GM23338 (cell line): ENCODE measurements around the gene DPEP3. TPM values are rescaled to one million over a fixed set of nuclear protein-coding genes. Genes with fewer than 3 reads are reported as not detected.

Experiments
- ATAC-seq: fragments of 200-7000 bp; cut with Tn5 transposase; 3 replicates; pipeline ENCODE4 v1.9.1; 2020
- DNase-seq: peaks from one replicate; pipeline ENCODE4 v3.0.0-alpha.2; 2015; ENCODE audit warnings: low spot score
- H2AFZ ChIP-seq: fragments of 200-600 bp; sonication (generic); 2 replicates; pipeline ENCODE4 v1.8.0; 2016; ENCODE audit warnings: antibody characterized with exemption, mild to moderate bottlenecking, moderate library complexity
- H3F3A ChIP-seq: fragments of 200-600 bp; sonication (generic); replicated peaks from 2 replicates; pipeline ENCODE4 v1.8.0; 2017; ENCODE audit warnings: antibody characterized with exemption, mixed run types, low read depth
- H3K27ac ChIP-seq: fragments of 200-600 bp; sonication (generic); 2 replicates; pipeline ENCODE4 v1.6.1; 2016; ENCODE audit warnings: low read depth
- H3K27me3 ChIP-seq: fragments of 200-600 bp; sonication (generic); 2 replicates; pipeline ENCODE4 v1.8.0; 2016; ENCODE audit warnings: mild to moderate bottlenecking, mixed run types, moderate library complexity; ENCODE audit not compliant: insufficient read depth
- H3K36me3 ChIP-seq: fragments of 200-600 bp; sonication (generic); 2 replicates; pipeline ENCODE4 v1.8.0; 2016; ENCODE audit warnings: mild to moderate bottlenecking; ENCODE audit not compliant: insufficient read depth
- H3K4me1 ChIP-seq: fragments of 200-600 bp; sonication (generic); 2 replicates; pipeline ENCODE4 v1.8.0; 2016; ENCODE audit warnings: mild to moderate bottlenecking, moderate library complexity; ENCODE audit not compliant: insufficient read depth
- H3K4me2 ChIP-seq: fragments of 200-600 bp; sonication (generic); 2 replicates; pipeline ENCODE4 v1.7.1; 2017; ENCODE audit warnings: mixed run types
- H3K4me3 ChIP-seq: fragments of 200-600 bp; sonication (generic); 2 replicates; pipeline ENCODE4 v1.6.1; 2016; ENCODE audit warnings: mixed run types
- H3K79me2 ChIP-seq: fragments of 200-600 bp; sonication (generic); replicated peaks from 2 replicates; pipeline ENCODE4 v1.8.0; 2017; ENCODE audit warnings: mild to moderate bottlenecking; ENCODE audit not compliant: insufficient read depth
- H3K9me2 ChIP-seq: fragments of 200-600 bp; sonication (generic); 2 replicates; pipeline ENCODE4 v1.8.0; 2017; ENCODE audit not compliant: insufficient read depth
- H4K20me1 ChIP-seq: fragments of 200-600 bp; sonication (generic); replicated peaks from 2 replicates; pipeline ENCODE4 v1.8.0; 2017; ENCODE audit warnings: mild to moderate bottlenecking; ENCODE audit not compliant: insufficient read depth
- H3K27ac Mint-ChIP-seq: 2 replicates; pipeline ENCODE4 v1.8.0; 2020; ENCODE audit warnings: inconsistent platforms, mild to moderate bottlenecking, moderate library complexity, mixed read lengths
- H3K27me3 Mint-ChIP-seq: 3 replicates; pipeline ENCODE4 v1.8.0; 2022; ENCODE audit warnings: low read depth, mild to moderate bottlenecking, moderate library complexity, mixed read lengths, inconsistent platforms; ENCODE audit not compliant: insufficient read depth, poor library complexity
- H3K36me3 Mint-ChIP-seq: 3 replicates; pipeline ENCODE4 v1.8.0; 2021; ENCODE audit warnings: low read depth, mild to moderate bottlenecking, inconsistent platforms, moderate library complexity, mixed read lengths
- H3K4me1 Mint-ChIP-seq: 3 replicates; pipeline ENCODE4 v1.8.0; 2020; ENCODE audit warnings: mild to moderate bottlenecking, inconsistent platforms, mixed read lengths
- H3K4me3 Mint-ChIP-seq: 3 replicates; pipeline ENCODE4 v1.8.0; 2021; ENCODE audit warnings: moderate library complexity, mild to moderate bottlenecking, inconsistent platforms, mixed read lengths
- H3K9me3 Mint-ChIP-seq: 3 replicates; pipeline ENCODE4 v1.8.0; 2020; ENCODE audit warnings: moderate library complexity, mild to moderate bottlenecking, inconsistent platforms, mixed read lengths
- CREB1 ChIP-seq: fragments of 250-450 bp; sonication (Bioruptor Pico); IDR thresholded peaks from 2 replicates; pipeline ENCODE4 v1.5.0; 2020; ENCODE audit warnings: low read depth, mild to moderate bottlenecking, moderate library complexity
- EZH2 ChIP-seq: fragments of 200-600 bp; sonication (generic); IDR thresholded peaks from one replicate; pipeline ENCODE4 v1.8.0; 2017; ENCODE audit warnings: antibody characterized with exemption, mild to moderate bottlenecking, low read depth; ENCODE audit not compliant: unreplicated experiment
- EZH2phosphoT487 ChIP-seq: fragments of 200-600 bp; sonication (generic); IDR thresholded peaks from one replicate; pipeline ENCODE4 v1.8.1; 2018; ENCODE audit warnings: antibody characterized with exemption; ENCODE audit not compliant: unreplicated experiment
- JUNB ChIP-seq: IDR thresholded peaks from one replicate; pipeline ENCODE4 v1.6.1; 2016; ENCODE audit warnings: antibody characterized with exemption; ENCODE audit not compliant: unreplicated experiment
- NANOG ChIP-seq: IDR thresholded peaks from 2 replicates; pipeline ENCODE4 v1.6.1; 2016; ENCODE audit warnings: antibody characterized with exemption, borderline replicate concordance
- POLR2AphosphoS5 ChIP-seq: IDR thresholded peaks from 2 replicates; pipeline ENCODE4 v1.6.1; 2016; ENCODE audit warnings: antibody characterized with exemption, low read depth
- STAT1 ChIP-seq: IDR thresholded peaks from one replicate; pipeline ENCODE4 v1.6.1; 2016; ENCODE audit warnings: antibody characterized with exemption; ENCODE audit not compliant: unreplicated experiment
- ZNF114 ChIP-seq: fragments of 250-450 bp; sonication (Bioruptor Pico); IDR thresholded peaks from 2 replicates; pipeline ENCODE4 v1.5.0; 2020; ENCODE audit warnings: mild to moderate bottlenecking, moderate library complexity
- ZNF331 ChIP-seq: fragments of 250-450 bp; sonication (Bioruptor Pico); IDR thresholded peaks from 2 replicates; pipeline ENCODE4 v1.5.0; 2020; ENCODE audit warnings: low read depth, mild to moderate bottlenecking, moderate library complexity
- polyA plus RNA-seq: library from polyadenylated mRNA; unstranded; fragments of >200 nt; fragmentation: Nextera tagmentation; extraction: Ambion mirVana; gene quantifications from 2 replicates; pipeline ENCODE4 v1.2.1, GENCODE V29; 2016
- total RNA-seq: library from RNA; depleted of rRNA; stranded (reverse); fragments of >200 nt; shearing (Covaris generic); gene quantifications from 2 replicates; pipeline ENCODE4 v1.2.3, GENCODE V29; 2014
- TF ChIP-seq, protein P1 (sequence below): fragments of 250-450 bp; sonication (Bioruptor Pico); IDR thresholded peaks from 2 replicates; pipeline ENCODE4 v1.5.0; 2020; ENCODE audit warnings: mild to moderate bottlenecking, moderate library complexity
- TF ChIP-seq, protein P2 (sequence below), 2 experiments: fragments of 200-600 bp in 1 of 2; sonication (generic) in 1 of 2; conservative IDR thresholded peaks; 2 replicates each; pipeline versions ENCODE4 v1.5.1 to v1.6.1; 2016 to 2017; ENCODE audit warnings: antibody characterized with exemption in 2 of 2, low read depth in 2 of 2, mild to moderate bottlenecking in 2 of 2, moderate library complexity in 1 of 2
- TF ChIP-seq, protein P3 (sequence below): IDR thresholded peaks from 2 replicates; pipeline ENCODE4 v1.6.1; 2016; ENCODE audit warnings: antibody characterized with exemption
- TF ChIP-seq, protein P4 (sequence below): IDR thresholded peaks from one replicate; pipeline ENCODE4 v1.6.1; 2018; ENCODE audit warnings: antibody characterized with exemption; ENCODE audit not compliant: unreplicated experiment

DPEP3 gene
- total and polyA plus RNA-seq, 2 experiments from 2014 or later = 8.8 to 18.4 TPM

DNA sequence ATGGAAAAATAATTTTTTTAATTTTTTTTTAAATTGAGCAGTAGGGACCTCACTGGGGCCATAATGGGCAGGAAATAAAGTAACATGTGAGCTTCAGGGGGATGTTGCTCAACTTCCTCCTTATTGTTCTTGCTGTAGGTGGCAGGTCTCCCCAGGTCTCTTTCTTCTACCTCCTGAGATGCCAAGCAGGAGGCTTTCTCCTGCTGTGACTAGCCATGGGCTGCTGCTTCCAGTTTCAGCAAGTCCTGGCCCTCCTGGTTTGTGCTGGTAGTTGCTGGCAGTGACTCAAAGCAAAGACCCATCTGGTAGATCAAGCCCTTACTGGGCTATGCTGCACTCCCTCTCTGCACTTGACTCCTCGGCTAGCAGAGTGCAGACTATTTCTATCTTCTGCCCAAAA is 33.1 kb upstream of the DPEP3 start:
- no peaks in the 10 kb centered on the region for H3K9me2 ChIP-seq
- no peak overlapping the region for H3K27ac ChIP-seq
- no peak for ATAC-seq

More for the DNA sequence above, 33.1 kb upstream of the DPEP3 start:
- Mint-ChIP-seq H3K4me1 (peaks cover 7% of the 10 kb centered on the region), H3K9me3 (no peaks in the 10 kb centered on the region; the same call in 2 of the 3 replicates), H3K4me3 (no peak overlapping the region), H3K36me3 (no peaks in the 10 kb centered on the region), H3K27me3 (peaks cover 20% of the 10 kb centered on the region), H3K27ac (no peak overlapping the region)
- TF ChIP-seq NANOG = no peak
- TF ChIP-seq ZNF114 (CRISPR knock-in tag) = no peak
- no peak for TF ChIP-seq EZH2
- TF ChIP-seq, protein P1, sequence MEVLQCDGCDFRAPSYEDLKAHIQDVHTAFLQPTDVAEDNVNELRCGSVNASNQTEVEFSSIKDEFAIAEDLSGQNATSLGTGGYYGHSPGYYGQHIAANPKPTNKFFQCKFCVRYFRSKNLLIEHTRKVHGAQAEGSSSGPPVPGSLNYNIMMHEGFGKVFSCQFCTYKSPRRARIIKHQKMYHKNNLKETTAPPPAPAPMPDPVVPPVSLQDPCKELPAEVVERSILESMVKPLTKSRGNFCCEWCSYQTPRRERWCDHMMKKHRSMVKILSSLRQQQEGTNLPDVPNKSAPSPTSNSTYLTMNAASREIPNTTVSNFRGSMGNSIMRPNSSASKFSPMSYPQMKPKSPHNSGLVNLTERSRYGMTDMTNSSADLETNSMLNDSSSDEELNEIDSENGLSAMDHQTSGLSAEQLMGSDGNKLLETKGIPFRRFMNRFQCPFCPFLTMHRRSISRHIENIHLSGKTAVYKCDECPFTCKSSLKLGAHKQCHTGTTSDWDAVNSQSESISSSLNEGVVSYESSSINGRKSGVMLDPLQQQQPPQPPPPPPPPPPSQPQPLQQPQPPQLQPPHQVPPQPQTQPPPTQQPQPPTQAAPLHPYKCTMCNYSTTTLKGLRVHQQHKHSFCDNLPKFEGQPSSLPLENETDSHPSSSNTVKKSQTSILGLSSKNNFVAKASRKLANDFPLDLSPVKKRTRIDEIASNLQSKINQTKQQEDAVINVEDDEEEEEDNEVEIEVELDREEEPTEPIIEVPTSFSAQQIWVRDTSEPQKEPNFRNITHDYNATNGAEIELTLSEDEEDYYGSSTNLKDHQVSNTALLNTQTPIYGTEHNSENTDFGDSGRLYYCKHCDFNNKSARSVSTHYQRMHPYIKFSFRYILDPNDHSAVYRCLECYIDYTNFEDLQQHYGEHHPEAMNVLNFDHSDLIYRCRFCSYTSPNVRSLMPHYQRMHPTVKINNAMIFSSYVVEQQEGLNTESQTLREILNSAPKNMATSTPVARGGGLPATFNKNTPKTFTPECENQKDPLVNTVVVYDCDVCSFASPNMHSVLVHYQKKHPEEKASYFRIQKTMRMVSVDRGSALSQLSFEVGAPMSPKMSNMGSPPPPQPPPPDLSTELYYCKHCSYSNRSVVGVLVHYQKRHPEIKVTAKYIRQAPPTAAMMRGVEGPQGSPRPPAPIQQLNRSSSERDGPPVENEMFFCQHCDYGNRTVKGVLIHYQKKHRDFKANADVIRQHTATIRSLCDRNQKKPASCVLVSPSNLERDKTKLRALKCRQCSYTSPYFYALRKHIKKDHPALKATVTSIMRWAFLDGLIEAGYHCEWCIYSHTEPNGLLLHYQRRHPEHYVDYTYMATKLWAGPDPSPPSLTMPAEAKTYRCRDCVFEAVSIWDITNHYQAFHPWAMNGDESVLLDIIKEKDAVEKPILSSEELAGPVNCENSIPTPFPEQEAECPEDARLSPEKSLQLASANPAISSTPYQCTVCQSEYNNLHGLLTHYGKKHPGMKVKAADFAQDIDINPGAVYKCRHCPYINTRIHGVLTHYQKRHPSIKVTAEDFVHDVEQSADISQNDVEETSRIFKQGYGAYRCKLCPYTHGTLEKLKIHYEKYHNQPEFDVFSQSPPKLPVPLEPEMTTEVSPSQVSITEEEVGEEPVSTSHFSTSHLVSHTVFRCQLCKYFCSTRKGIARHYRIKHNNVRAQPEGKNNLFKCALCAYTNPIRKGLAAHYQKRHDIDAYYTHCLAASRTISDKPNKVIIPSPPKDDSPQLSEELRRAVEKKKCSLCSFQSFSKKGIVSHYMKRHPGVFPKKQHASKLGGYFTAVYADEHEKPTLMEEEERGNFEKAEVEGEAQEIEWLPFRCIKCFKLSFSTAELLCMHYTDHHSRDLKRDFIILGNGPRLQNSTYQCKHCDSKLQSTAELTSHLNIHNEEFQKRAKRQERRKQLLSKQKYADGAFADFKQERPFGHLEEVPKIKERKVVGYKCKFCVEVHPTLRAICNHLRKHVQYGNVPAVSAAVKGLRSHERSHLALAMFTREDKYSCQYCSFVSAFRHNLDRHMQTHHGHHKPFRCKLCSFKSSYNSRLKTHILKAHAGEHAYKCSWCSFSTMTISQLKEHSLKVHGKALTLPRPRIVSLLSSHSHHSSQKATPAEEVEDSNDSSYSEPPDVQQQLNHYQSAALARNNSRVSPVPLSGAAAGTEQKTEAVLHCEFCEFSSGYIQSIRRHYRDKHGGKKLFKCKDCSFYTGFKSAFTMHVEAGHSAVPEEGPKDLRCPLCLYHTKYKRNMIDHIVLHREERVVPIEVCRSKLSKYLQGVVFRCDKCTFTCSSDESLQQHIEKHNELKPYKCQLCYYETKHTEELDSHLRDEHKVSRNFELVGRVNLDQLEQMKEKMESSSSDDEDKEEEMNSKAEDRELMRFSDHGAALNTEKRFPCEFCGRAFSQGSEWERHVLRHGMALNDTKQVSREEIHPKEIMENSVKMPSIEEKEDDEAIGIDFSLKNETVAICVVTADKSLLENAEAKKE (CRISPR knock-in tag) = no peak
- TF ChIP-seq ZNF331 (CRISPR knock-in tag) = no peak
- TF ChIP-seq, protein P2, sequence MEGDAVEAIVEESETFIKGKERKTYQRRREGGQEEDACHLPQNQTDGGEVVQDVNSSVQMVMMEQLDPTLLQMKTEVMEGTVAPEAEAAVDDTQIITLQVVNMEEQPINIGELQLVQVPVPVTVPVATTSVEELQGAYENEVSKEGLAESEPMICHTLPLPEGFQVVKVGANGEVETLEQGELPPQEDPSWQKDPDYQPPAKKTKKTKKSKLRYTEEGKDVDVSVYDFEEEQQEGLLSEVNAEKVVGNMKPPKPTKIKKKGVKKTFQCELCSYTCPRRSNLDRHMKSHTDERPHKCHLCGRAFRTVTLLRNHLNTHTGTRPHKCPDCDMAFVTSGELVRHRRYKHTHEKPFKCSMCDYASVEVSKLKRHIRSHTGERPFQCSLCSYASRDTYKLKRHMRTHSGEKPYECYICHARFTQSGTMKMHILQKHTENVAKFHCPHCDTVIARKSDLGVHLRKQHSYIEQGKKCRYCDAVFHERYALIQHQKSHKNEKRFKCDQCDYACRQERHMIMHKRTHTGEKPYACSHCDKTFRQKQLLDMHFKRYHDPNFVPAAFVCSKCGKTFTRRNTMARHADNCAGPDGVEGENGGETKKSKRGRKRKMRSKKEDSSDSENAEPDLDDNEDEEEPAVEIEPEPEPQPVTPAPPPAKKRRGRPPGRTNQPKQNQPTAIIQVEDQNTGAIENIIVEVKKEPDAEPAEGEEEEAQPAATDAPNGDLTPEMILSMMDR (conservative IDR thresholded peaks at IDR 0.05; ENCODE audit: low read depth in 2 of 2) = no peak
- TF ChIP-seq CREB1 (CRISPR knock-in tag) = no peak
- TF ChIP-seq, protein P3, sequence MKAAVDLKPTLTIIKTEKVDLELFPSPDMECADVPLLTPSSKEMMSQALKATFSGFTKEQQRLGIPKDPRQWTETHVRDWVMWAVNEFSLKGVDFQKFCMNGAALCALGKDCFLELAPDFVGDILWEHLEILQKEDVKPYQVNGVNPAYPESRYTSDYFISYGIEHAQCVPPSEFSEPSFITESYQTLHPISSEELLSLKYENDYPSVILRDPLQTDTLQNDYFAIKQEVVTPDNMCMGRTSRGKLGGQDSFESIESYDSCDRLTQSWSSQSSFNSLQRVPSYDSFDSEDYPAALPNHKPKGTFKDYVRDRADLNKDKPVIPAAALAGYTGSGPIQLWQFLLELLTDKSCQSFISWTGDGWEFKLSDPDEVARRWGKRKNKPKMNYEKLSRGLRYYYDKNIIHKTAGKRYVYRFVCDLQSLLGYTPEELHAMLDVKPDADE = no peak
- no peak for TF ChIP-seq POLR2AphosphoS5
- no peak for TF ChIP-seq JUNB
- TF ChIP-seq, protein P4, sequence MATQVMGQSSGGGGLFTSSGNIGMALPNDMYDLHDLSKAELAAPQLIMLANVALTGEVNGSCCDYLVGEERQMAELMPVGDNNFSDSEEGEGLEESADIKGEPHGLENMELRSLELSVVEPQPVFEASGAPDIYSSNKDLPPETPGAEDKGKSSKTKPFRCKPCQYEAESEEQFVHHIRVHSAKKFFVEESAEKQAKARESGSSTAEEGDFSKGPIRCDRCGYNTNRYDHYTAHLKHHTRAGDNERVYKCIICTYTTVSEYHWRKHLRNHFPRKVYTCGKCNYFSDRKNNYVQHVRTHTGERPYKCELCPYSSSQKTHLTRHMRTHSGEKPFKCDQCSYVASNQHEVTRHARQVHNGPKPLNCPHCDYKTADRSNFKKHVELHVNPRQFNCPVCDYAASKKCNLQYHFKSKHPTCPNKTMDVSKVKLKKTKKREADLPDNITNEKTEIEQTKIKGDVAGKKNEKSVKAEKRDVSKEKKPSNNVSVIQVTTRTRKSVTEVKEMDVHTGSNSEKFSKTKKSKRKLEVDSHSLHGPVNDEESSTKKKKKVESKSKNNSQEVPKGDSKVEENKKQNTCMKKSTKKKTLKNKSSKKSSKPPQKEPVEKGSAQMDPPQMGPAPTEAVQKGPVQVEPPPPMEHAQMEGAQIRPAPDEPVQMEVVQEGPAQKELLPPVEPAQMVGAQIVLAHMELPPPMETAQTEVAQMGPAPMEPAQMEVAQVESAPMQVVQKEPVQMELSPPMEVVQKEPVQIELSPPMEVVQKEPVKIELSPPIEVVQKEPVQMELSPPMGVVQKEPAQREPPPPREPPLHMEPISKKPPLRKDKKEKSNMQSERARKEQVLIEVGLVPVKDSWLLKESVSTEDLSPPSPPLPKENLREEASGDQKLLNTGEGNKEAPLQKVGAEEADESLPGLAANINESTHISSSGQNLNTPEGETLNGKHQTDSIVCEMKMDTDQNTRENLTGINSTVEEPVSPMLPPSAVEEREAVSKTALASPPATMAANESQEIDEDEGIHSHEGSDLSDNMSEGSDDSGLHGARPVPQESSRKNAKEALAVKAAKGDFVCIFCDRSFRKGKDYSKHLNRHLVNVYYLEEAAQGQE = no peak
- no peak for TF ChIP-seq EZH2phosphoT487
- TF ChIP-seq STAT1 = no peak
- H3K36me3 ChIP-seq = no peaks in the 10 kb centered on the region
- H3K27me3 ChIP-seq = no peaks in the 10 kb centered on the region
- no peaks in the 10 kb centered on the region for H3K79me2 ChIP-seq
- H3K4me2 ChIP-seq = no peak overlapping the region
- no peaks in the 10 kb centered on the region for H4K20me1 ChIP-seq
- H3K4me3 ChIP-seq = no peak overlapping the region
- no peak for DNase-seq
- H2AFZ ChIP-seq = no peak overlapping the region
- H3F3A ChIP-seq = no peaks in the 10 kb centered on the region
- H3K4me1 ChIP-seq = no peaks in the 10 kb centered on the region
